ENCODE data around the gene CPT1A. TPM values are rescaled to one million over a fixed set of nuclear protein-coding genes. Genes with fewer than 3 reads are reported as not detected.

Gene CPT1A
- total RNA-seq, 1 experiment from 2014 or later = 6.3 TPM

DNA sequence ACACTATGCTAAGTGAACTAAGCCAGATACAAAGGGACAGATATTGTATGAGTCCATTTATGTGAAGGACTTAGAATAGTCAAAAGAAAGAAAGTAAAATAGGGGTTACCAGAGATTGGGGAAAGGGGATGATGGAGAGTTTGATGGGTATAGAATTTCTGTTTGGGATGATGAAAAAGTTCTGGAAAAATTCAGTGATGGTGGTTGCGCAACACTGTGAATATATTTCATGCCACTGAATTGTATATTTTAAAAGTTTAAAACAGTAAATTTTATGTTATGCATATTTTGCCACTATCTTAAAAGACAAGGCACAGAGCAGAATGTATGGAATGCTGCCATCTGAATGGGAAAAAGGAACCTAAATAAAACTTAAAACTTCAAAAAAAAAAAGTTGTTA, 119.6 kb downstream of the CPT1A start:
- peaks cover 30% of the 10 kb centered on the region for H3K27me3 Mint-ChIP-seq (ENCODE audit: insufficient read depth, unreplicated experiment)
- DNase-seq = no peak
- no peak overlapping the region for H3K27ac Mint-ChIP-seq (ENCODE audit: unreplicated experiment)
- H3K9me3 Mint-ChIP-seq (ENCODE audit: unreplicated experiment) = peaks cover 21% of the 10 kb centered on the region
- intact Hi-C loops (cut with micrococcal nuclease; ENCODE audit: unreplicated experiment) = no loop called here
- ChIA-PET POLR2A (no interaction called here), CTCF (no interaction called here)
- H3K4me3 Mint-ChIP-seq (ENCODE audit: unreplicated experiment) = no peak overlapping the region
- no peaks in the 10 kb centered on the region for H3K4me1 Mint-ChIP-seq (ENCODE audit: low read depth, unreplicated experiment)
- Histone ChIP-seq H3K4me1 (no peaks in the 10 kb centered on the region), H3K27me3 (replicated peaks; ENCODE audit: control insufficient read depth, insufficient read depth, low read length) (no peaks in the 10 kb centered on the region), H3K36me3 (ENCODE audit: control insufficient read depth, insufficient read depth, low read length) (no peaks in the 10 kb centered on the region), H3K9me3 (peaks cover 7% of the 10 kb centered on the region; the same call in 1 of the 2 replicates), H3K4me3 (ENCODE audit: low read depth, low read length) (no peak overlapping the region)
- TF ChIP-seq CTCF (IDR thresholded peaks at IDR 0.05; ENCODE audit: insufficient read depth in 1 of 2, low read depth in 1 of 2, low read length in 1 of 2, severe bottlenecking in 1 of 2, unreplicated experiment in 1 of 2) = no peak
- H3K36me3 Mint-ChIP-seq (ENCODE audit: insufficient read depth, unreplicated experiment) = no peaks in the 10 kb centered on the region
- BruUV-seq (replicated peaks) = no TSS peak

GRCh38 chr11:68721075-68721474, 120.6 kb downstream of the CPT1A start:
- no peak for TF ChIP-seq CTCF (IDR thresholded peaks at IDR 0.05; ENCODE audit: insufficient read depth in 1 of 2, low read depth in 1 of 2, low read length in 1 of 2, severe bottlenecking in 1 of 2, unreplicated experiment in 1 of 2)
- CTCF ChIA-PET = no interaction called here
- H3K27ac Mint-ChIP-seq (ENCODE audit: unreplicated experiment) = no peak overlapping the region

DNA sequence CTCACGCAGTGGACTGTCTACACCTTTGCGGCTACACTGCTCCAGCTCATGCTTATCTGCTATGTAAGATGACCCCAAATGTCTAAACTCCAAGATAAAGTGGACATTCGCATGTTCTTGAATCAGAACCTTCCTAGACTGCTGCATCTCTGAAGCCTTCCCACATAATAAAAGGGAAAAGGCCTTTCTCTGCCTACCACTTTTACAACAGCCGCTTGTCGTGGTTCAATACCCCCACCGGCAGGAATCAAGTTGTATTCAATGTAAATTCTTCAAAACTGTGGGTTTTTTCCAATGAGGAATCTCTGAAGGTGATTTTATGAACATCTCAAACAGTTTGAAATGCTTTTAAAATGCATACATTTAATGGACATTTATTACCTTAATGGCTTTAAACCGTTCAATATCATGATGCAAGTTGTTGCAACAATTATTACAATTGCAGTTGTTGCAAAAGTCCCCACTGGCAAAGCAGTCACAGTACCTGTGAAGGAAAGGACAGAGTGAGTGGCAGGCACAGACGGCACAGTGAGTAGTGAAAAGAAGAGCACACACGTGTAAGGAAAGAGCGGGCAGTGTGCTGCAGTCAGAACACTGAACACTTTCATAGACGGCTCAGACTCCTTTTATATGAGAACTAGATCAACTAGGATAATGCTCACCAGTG, 126.1 kb downstream of the CPT1A start:
- peaks cover 20% of the 10 kb centered on the region for H3K9me3 Mint-ChIP-seq (ENCODE audit: unreplicated experiment)
- TF ChIP-seq CTCF (IDR thresholded peaks at IDR 0.05; ENCODE audit: insufficient read depth in 1 of 2, low read depth in 1 of 2, low read length in 1 of 2, severe bottlenecking in 1 of 2, unreplicated experiment in 1 of 2) = no peak
- CTCF ChIA-PET = interaction anchor here (1.1 kb wide), 1 partner anchor 83 kb away, joined by 3 read pairs; no protein-coding TSS in a partner anchor
- Histone ChIP-seq H3K9me3 (peaks cover 3% of the 10 kb centered on the region; the same call in 1 of the 2 replicates), H3K4me3 (ENCODE audit: low read depth, low read length) (no peak overlapping the region), H3K27me3 (replicated peaks; ENCODE audit: control insufficient read depth, insufficient read depth, low read length) (no peaks in the 10 kb centered on the region), H3K36me3 (ENCODE audit: control insufficient read depth, insufficient read depth, low read length) (no peaks in the 10 kb centered on the region), H3K4me1 (no peaks in the 10 kb centered on the region)
- peaks cover 16% of the 10 kb centered on the region for H3K27me3 Mint-ChIP-seq (ENCODE audit: insufficient read depth, unreplicated experiment)
- H3K4me1 Mint-ChIP-seq (ENCODE audit: low read depth, unreplicated experiment) = no peaks in the 10 kb centered on the region
- no peak overlapping the region for H3K4me3 Mint-ChIP-seq (ENCODE audit: unreplicated experiment)
- no TSS peak for BruUV-seq (replicated peaks)
- no peaks in the 10 kb centered on the region for H3K36me3 Mint-ChIP-seq (ENCODE audit: insufficient read depth, unreplicated experiment)
- no peak overlapping the region for H3K27ac Mint-ChIP-seq (ENCODE audit: unreplicated experiment)
- no peak for DNase-seq
- intact Hi-C loops (cut with micrococcal nuclease; ENCODE audit: unreplicated experiment) = no loop called here
- POLR2A ChIA-PET = no interaction called here

More at GRCh38 chr11:68721075-68721474, 120.6 kb downstream of the CPT1A start:
- H3K36me3 ChIP-seq (ENCODE audit: control insufficient read depth, insufficient read depth, low read length) = no peaks in the 10 kb centered on the region
- no peaks in the 10 kb centered on the region for H3K36me3 Mint-ChIP-seq (ENCODE audit: insufficient read depth, unreplicated experiment)
- no peaks in the 10 kb centered on the region for H3K4me1 ChIP-seq
- H3K27me3 ChIP-seq (replicated peaks; ENCODE audit: control insufficient read depth, insufficient read depth, low read length) = no peaks in the 10 kb centered on the region
- no peak overlapping the region for H3K4me3 Mint-ChIP-seq (ENCODE audit: unreplicated experiment)
- POLR2A ChIA-PET = no interaction called here
- peaks cover 7% of the 10 kb centered on the region; the same call in 1 of the 2 replicates for H3K9me3 ChIP-seq
- intact Hi-C loops (cut with micrococcal nuclease; ENCODE audit: unreplicated experiment) = no loop called here
- no peak for DNase-seq
- no peak overlapping the region for H3K4me3 ChIP-seq (ENCODE audit: low read depth, low read length)
- H3K27me3 Mint-ChIP-seq (ENCODE audit: insufficient read depth, unreplicated experiment) = peaks cover 25% of the 10 kb centered on the region
- H3K4me1 Mint-ChIP-seq (ENCODE audit: low read depth, unreplicated experiment) = no peaks in the 10 kb centered on the region
- H3K9me3 Mint-ChIP-seq (ENCODE audit: unreplicated experiment) = peaks cover 21% of the 10 kb centered on the region
- no TSS peak for BruUV-seq (replicated peaks)

Data from Caco-2 (cell line).